HEK293 (cell line): ENCODE measurements around the gene LMCD1.

Source experiments
- CTCF ChIA-PET: fragments of 350-600 bp; formaldehyde crosslinking; extraction: SDS; loops from one replicate; lab custom pipeline; 2021; ENCODE audit warnings: antibody characterized with exemption; lab: Yijun Ruan, JAX
- POLR2A ChIA-PET: fragments of 300-600 bp; formaldehyde crosslinking; extraction: SDS; loops from one replicate; lab custom pipeline; 2020; ENCODE audit warnings: antibody characterized with exemption, inconsistent platforms; lab: Yijun Ruan, JAX
- H3K27ac ChIP-seq: fragments of 200-500 bp; sonication (Bioruptor generic); 2 replicates; pipeline ENCODE4 v1.5.1; 2014; ENCODE audit warnings: low read depth, low read length, control low read depth, inconsistent platforms; ENCODE audit errors: extremely low read depth
- H3K36me3 ChIP-seq, 2 experiments: fragments of 200-500 bp in 1 of 2; sonication (Bioruptor generic) in 1 of 2; 1 replicate in 1 of 2; 2 replicates in 1 of 2; pipeline ENCODE4 v1.5.1; 2014 to 2017; ENCODE audit warnings: inconsistent platforms in 2 of 2, low read length in 2 of 2; ENCODE audit not compliant: control insufficient read depth in 2 of 2, insufficient read depth in 1 of 2
- H3K4me1 ChIP-seq: fragments of 200-500 bp; sonication (Bioruptor generic); 2 replicates; pipeline ENCODE4 v1.5.1; 2014; ENCODE audit warnings: mild to moderate bottlenecking, low read length, inconsistent platforms; ENCODE audit not compliant: control insufficient read depth, insufficient read depth
- H3K4me3 ChIP-seq: 2 replicates; pipeline ENCODE4 v1.5.1; 2011; ENCODE audit warnings: low read depth, mild to moderate bottlenecking, control low read depth, low read length, moderate library complexity
- H3K9me3 ChIP-seq: fragments of 200-500 bp; sonication (Bioruptor generic); 2 replicates; pipeline ENCODE4 v1.5.1; 2014; ENCODE audit warnings: low read depth, low read length, inconsistent platforms; ENCODE audit not compliant: control insufficient read depth, insufficient read depth
- BCL11A ChIP-seq: fragments of 450-650 bp; formaldehyde crosslinking; IDR thresholded peaks from 2 replicates; pipeline ENCODE4 v1.5.1; 2016; ENCODE audit warnings: low read depth, missing biosample characterization, missing genetic modification characterization
- HOXA7 ChIP-seq: sonication (generic); formaldehyde crosslinking; IDR thresholded peaks from 2 replicates; pipeline ENCODE4 v1.8.1; 2022; ENCODE audit warnings: missing genetic modification reagents, borderline replicate concordance
- ZBTB10 ChIP-seq: fragments of 450-650 bp; formaldehyde crosslinking; IDR thresholded peaks from 2 replicates; pipeline ENCODE4 v1.5.1; 2016; ENCODE audit warnings: missing biosample characterization, missing genetic modification characterization
- ZBTB49 ChIP-seq: fragments of 450-650 bp; formaldehyde crosslinking; IDR thresholded peaks from 2 replicates; pipeline ENCODE4 v1.5.1; 2016; ENCODE audit warnings: missing biosample characterization, missing genetic modification characterization, low read depth
- ZNF211 ChIP-seq: fragments of 450-650 bp; formaldehyde crosslinking; IDR thresholded peaks from 2 replicates; pipeline ENCODE4 v1.5.1; 2016; ENCODE audit warnings: low read depth, missing biosample characterization, missing genetic modification characterization
- ZNF223 ChIP-seq: fragments of 450-650 bp; formaldehyde crosslinking; IDR thresholded peaks from 2 replicates; pipeline ENCODE4 v1.5.1; 2016; ENCODE audit warnings: missing biosample characterization, missing genetic modification characterization
- ZNF239 ChIP-seq: fragments of 450-650 bp; formaldehyde crosslinking; IDR thresholded peaks from 2 replicates; pipeline ENCODE4 v1.5.1; 2016; ENCODE audit warnings: missing biosample characterization, missing genetic modification characterization
- ZNF362 ChIP-seq: fragments of 450-650 bp; formaldehyde crosslinking; IDR thresholded peaks from 2 replicates; pipeline ENCODE4 v1.5.1; 2016; ENCODE audit warnings: missing biosample characterization, missing genetic modification characterization
- ZNF391 ChIP-seq: fragments of 450-650 bp; formaldehyde crosslinking; IDR thresholded peaks from 2 replicates; pipeline ENCODE4 v1.5.1; 2016; ENCODE audit warnings: low read depth, missing biosample characterization, missing genetic modification characterization, borderline replicate concordance
- ZNF398 ChIP-seq: fragments of 450-650 bp; formaldehyde crosslinking; IDR thresholded peaks from 2 replicates; pipeline ENCODE4 v1.5.1; 2017; ENCODE audit warnings: missing biosample characterization, missing genetic modification characterization
- ZNF549 ChIP-seq: fragments of 450-650 bp; IDR thresholded peaks from 2 replicates; pipeline ENCODE4 v1.5.1; 2018; ENCODE audit warnings: missing biosample characterization, missing genetic modification characterization, mild to moderate bottlenecking, inconsistent platforms, moderate library complexity
- ZNF561 ChIP-seq: fragments of 450-650 bp; IDR thresholded peaks from 2 replicates; pipeline ENCODE4 v1.5.1; 2018; ENCODE audit warnings: missing biosample characterization, missing genetic modification characterization, borderline replicate concordance
- ZNF624 ChIP-seq: fragments of 450-650 bp; formaldehyde crosslinking; IDR thresholded peaks from 2 replicates; pipeline ENCODE4 v1.5.1; 2017; ENCODE audit warnings: missing biosample characterization, missing genetic modification characterization
- ZNF747 ChIP-seq: fragments of 450-650 bp; formaldehyde crosslinking; IDR thresholded peaks from 2 replicates; pipeline ENCODE4 v1.5.1; 2016; ENCODE audit warnings: missing biosample characterization, missing genetic modification characterization
- TF ChIP-seq, protein P1 (sequence below): fragments of 450-650 bp; formaldehyde crosslinking; IDR thresholded peaks from 2 replicates; pipeline ENCODE4 v1.5.1; 2016; ENCODE audit warnings: missing biosample characterization, missing genetic modification characterization, low read depth
- TF ChIP-seq, protein P2 (sequence below): fragments of 450-650 bp; formaldehyde crosslinking; IDR thresholded peaks from 2 replicates; pipeline ENCODE4 v1.5.1; 2017; ENCODE audit warnings: missing biosample characterization, missing genetic modification characterization

Gene LMCD1

GRCh38 chr3:8458711-8459110, 42.9 kb upstream of the LMCD1 start:
- POLR2A ChIA-PET, result no interaction called here
- H3K9me3 ChIP-seq, result no peaks in the 10 kb centered on the region
- no peaks in the 10 kb centered on the region for H3K4me1 ChIP-seq
- CTCF ChIA-PET, result interaction anchor here (0.6 to 1.2 kb wide), 2 partner anchors 24 to 1266 kb away, joined by 6 read pairs; no protein-coding TSS in a partner anchor
- no peak overlapping the region for H3K4me3 ChIP-seq
- H3K36me3 ChIP-seq, result no peaks in the 10 kb centered on the region
- TF ChIP-seq ZBTB10 (no peak), ZNF624 (tag by site-specific recombination) (no peak), ZNF362 (tag by site-specific recombination) (no peak), ZNF549 (tag by site-specific recombination) (no peak), ZNF391 (no peak), ZBTB49 (tag by site-specific recombination) (no peak), ZNF223 (tag by site-specific recombination) (no peak), ZNF239 (tag by site-specific recombination) (no peak), ZNF211 (tag by site-specific recombination) (no peak)
- TF ChIP-seq, protein P1, sequence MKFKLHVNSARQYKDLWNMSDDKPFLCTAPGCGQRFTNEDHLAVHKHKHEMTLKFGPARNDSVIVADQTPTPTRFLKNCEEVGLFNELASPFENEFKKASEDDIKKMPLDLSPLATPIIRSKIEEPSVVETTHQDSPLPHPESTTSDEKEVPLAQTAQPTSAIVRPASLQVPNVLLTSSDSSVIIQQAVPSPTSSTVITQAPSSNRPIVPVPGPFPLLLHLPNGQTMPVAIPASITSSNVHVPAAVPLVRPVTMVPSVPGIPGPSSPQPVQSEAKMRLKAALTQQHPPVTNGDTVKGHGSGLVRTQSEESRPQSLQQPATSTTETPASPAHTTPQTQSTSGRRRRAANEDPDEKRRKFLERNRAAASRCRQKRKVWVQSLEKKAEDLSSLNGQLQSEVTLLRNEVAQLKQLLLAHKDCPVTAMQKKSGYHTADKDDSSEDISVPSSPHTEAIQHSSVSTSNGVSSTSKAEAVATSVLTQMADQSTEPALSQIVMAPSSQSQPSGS, result no peak
- TF ChIP-seq, all 188 proteins: peak for 0
- H3K27ac ChIP-seq, result no peak overlapping the region

DNA sequence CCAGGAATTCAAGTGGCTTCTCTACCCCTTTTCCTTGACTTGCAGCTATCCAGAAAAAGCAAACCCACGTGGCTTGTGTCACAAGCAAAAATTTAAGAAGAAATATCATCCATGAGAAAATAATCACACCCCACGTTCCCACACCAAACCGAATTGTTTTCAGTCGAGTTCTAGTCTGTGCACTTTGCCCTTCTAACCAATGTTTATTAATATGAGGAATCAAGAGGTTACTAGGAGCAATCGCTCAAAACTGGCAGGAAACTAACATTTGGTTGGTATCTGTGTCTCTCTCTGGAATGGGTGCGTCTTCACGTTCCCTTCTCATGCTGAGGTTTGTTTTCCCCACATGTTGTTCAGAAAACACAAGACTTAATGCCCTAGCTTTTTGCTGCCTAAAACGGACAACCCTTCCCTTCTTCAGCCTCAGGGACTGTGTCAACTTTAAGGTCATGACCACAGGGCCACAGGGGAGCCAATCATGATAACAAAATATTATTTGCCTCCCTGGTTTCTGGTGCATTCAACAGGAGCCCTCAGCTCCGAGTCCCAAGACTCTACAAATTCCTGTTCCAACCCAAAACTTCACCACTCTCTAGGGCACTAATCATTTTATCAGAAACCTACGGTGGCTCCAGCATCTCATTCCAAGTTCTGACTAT, 41.4 kb upstream of the LMCD1 start:
- ChIA-PET CTCF (interaction anchor here (0.7 kb wide), 1 partner anchor 18 kb away, joined by 3 read pairs; no protein-coding TSS in a partner anchor), POLR2A (no interaction called here)
- TF ChIP-seq HOXA7 (CRISPR knock-in tag) (no peak), ZBTB49 (tag by site-specific recombination) (no peak), ZNF561 (tag by site-specific recombination) (no peak), ZNF624 (tag by site-specific recombination) (no peak), ZNF747 (tag by site-specific recombination) (no peak), BCL11A (no peak), ZNF398 (tag by site-specific recombination) (no peak)
- TF ChIP-seq, protein P2, sequence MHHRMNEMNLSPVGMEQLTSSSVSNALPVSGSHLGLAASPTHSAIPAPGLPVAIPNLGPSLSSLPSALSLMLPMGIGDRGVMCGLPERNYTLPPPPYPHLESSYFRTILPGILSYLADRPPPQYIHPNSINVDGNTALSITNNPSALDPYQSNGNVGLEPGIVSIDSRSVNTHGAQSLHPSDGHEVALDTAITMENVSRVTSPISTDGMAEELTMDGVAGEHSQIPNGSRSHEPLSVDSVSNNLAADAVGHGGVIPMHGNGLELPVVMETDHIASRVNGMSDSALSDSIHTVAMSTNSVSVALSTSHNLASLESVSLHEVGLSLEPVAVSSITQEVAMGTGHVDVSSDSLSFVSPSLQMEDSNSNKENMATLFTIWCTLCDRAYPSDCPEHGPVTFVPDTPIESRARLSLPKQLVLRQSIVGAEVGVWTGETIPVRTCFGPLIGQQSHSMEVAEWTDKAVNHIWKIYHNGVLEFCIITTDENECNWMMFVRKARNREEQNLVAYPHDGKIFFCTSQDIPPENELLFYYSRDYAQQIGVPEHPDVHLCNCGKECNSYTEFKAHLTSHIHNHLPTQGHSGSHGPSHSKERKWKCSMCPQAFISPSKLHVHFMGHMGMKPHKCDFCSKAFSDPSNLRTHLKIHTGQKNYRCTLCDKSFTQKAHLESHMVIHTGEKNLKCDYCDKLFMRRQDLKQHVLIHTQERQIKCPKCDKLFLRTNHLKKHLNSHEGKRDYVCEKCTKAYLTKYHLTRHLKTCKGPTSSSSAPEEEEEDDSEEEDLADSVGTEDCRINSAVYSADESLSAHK (tag by site-specific recombination), result no peak

More for the DNA sequence above, 41.4 kb upstream of the LMCD1 start:
- no peaks in the 10 kb centered on the region for H3K36me3 ChIP-seq
- H3K27ac ChIP-seq, result no peak overlapping the region
- no peak overlapping the region for H3K4me3 ChIP-seq
- H3K4me1 ChIP-seq, result no peaks in the 10 kb centered on the region
- no peaks in the 10 kb centered on the region for H3K9me3 ChIP-seq
